Liver (tissue), 9 donors: ENCODE results near the gene ARHGEF26. TPM values are rescaled to one million over a fixed set of nuclear protein-coding genes. Genes with fewer than 3 reads are reported as not detected.

ENCODE experiments used
- DNase-seq: peaks from one replicate; pipeline ENCODE4 v3.0.0-alpha.2; 2017; ENCODE audit warnings: low spot score
- H3K27ac ChIP-seq, 2 donors: one replicate each; pipeline ENCODE4 v1.7.0; 2013; ENCODE audit warnings: inconsistent platforms in 2 of 2, low read length in 2 of 2, control low read depth in 1 of 2, low read depth in 1 of 2, mild to moderate bottlenecking in 1 of 2
- H3K27me3 ChIP-seq, 4 donors: one replicate each; pipeline versions ENCODE4 v1.6.1 to v1.7.0; 2013; ENCODE audit warnings: low read length in 3 of 4, inconsistent platforms in 1 of 4, mild to moderate bottlenecking in 1 of 4, moderate library complexity in 1 of 4; ENCODE audit not compliant: control insufficient read depth in 4 of 4, insufficient read depth in 4 of 4
- H3K36me3 ChIP-seq, 4 donors: one replicate each; pipeline versions ENCODE4 v1.6.1 to v1.7.0; 2013; ENCODE audit warnings: low read length in 3 of 4, mild to moderate bottlenecking in 3 of 4, low read depth in 1 of 4, moderate library complexity in 1 of 4; ENCODE audit not compliant: control insufficient read depth in 4 of 4, insufficient read depth in 3 of 4
- H3K4me1 ChIP-seq, 4 donors: one replicate each; pipeline versions ENCODE4 v1.6.1 to v1.7.0; 2013; ENCODE audit warnings: low read length in 3 of 4, mild to moderate bottlenecking in 3 of 4, moderate library complexity in 1 of 4; ENCODE audit not compliant: control insufficient read depth in 4 of 4, insufficient read depth in 4 of 4
- H3K4me3 ChIP-seq, 3 donors: one replicate each; pipeline versions ENCODE4 v1.6.1 to v1.7.0; 2013; ENCODE audit warnings: low read length in 3 of 3, control low read depth in 1 of 3, low read depth in 1 of 3, mild to moderate bottlenecking in 1 of 3
- H3K9ac ChIP-seq, 2 donors: one replicate each; pipeline ENCODE4 v1.7.0; 2013; ENCODE audit warnings: low read length in 2 of 2, mild to moderate bottlenecking in 2 of 2, moderate library complexity in 2 of 2, control low read depth in 1 of 2, low read depth in 1 of 2
- H3K9me3 ChIP-seq, 4 donors: one replicate each; pipeline versions ENCODE4 v1.6.1 to v1.7.0; 2013; ENCODE audit warnings: low read length in 3 of 4; ENCODE audit not compliant: control insufficient read depth in 4 of 4
- ATF3 ChIP-seq: IDR thresholded peaks from 2 replicates; pipeline ENCODE4 v1.6.1; 2016; ENCODE audit warnings: antibody characterized with exemption
- EGR1 ChIP-seq, 2 donors: IDR thresholded peaks; 2 replicates each; pipeline ENCODE4 v1.6.1; 2016 to 2018; ENCODE audit warnings: antibody characterized with exemption in 2 of 2, low read depth in 2 of 2
- FOXA1 ChIP-seq: IDR thresholded peaks from 2 replicates; pipeline ENCODE4 v1.6.1; 2016; ENCODE audit warnings: antibody characterized with exemption
- FOXA2 ChIP-seq: IDR thresholded peaks from 2 replicates; pipeline ENCODE4 v1.6.1; 2016; ENCODE audit warnings: antibody characterized with exemption
- GABPA ChIP-seq, 2 donors: IDR thresholded peaks in 1 of 2; conservative IDR thresholded peaks in 1 of 2; 2 replicates each; pipeline ENCODE4 v1.6.1; 2016; ENCODE audit warnings: antibody characterized with exemption in 2 of 2, mild to moderate bottlenecking in 1 of 2, moderate library complexity in 1 of 2
- HNF4A ChIP-seq, 2 donors: conservative IDR thresholded peaks; 2 replicates each; pipeline ENCODE4 v1.6.1; 2016; ENCODE audit warnings: antibody characterized with exemption in 2 of 2, mild to moderate bottlenecking in 2 of 2
- JUND ChIP-seq, 2 donors: IDR thresholded peaks; 2 replicates each; pipeline ENCODE4 v1.6.1; 2016; ENCODE audit warnings: antibody characterized with exemption in 2 of 2
- MAX ChIP-seq: IDR thresholded peaks from 2 replicates; pipeline ENCODE4 v1.6.1; 2016; ENCODE audit warnings: antibody characterized with exemption
- RAD21 ChIP-seq, 2 donors: IDR thresholded peaks; 2 replicates each; pipeline ENCODE4 v1.6.1; 2016; ENCODE audit warnings: antibody characterized with exemption in 2 of 2, mild to moderate bottlenecking in 2 of 2
- RXRA ChIP-seq, 2 donors: IDR thresholded peaks; 2 replicates each; pipeline ENCODE4 v1.6.1; 2017 to 2018; ENCODE audit warnings: antibody characterized with exemption in 2 of 2, mild to moderate bottlenecking in 1 of 2
- YY1 ChIP-seq: IDR thresholded peaks from 2 replicates; pipeline ENCODE4 v1.6.1; 2016; ENCODE audit warnings: antibody characterized with exemption, mild to moderate bottlenecking
- WGBS: extraction: QIAGEN DNeasy Blood & Tissue Kit; methylation state at CpG from one replicate; pipeline ENCODE4 v1.1.7; 2013; 5-methylcytosine and 5-hydroxymethylcytosine counted together
- polyA plus RNA-seq, 2 donors: library from polyadenylated mRNA; stranded (reverse) in 1 of 2; unstranded in 1 of 2; fragments of 200-250 nt in 1 of 2; fragments of >200 nt in 1 of 2; fragmentation: Nextera tagmentation in 1 of 2; extraction: Ambion mirVana in 1 of 2; gene quantifications; one replicate each; pipeline versions ENCODE4 v1.2.1 to v1.2.3, GENCODE V29; 2013 to 2015
- total RNA-seq, 2 donors: library from RNA; depleted of rRNA; stranded (reverse); fragments of >200 nt; gene quantifications; one replicate each; pipeline ENCODE4 v1.2.3, GENCODE V29; 2014
- TF ChIP-seq, protein P1 (sequence below): IDR thresholded peaks from 2 replicates; pipeline ENCODE4 v1.6.1; 2016; ENCODE audit warnings: antibody characterized with exemption
- donor health status: healthy.
- donor health status: healthy.
- donor health status: healthy.
- donor health status: healthy.
- donor health status: healthy.

Gene ARHGEF26
- total and polyA plus RNA-seq, 4 donors = 1.4 to 27.9 (median 18.7) TPM

GRCh38 chr3:154193000-154193615 is 71.9 kb downstream of the ARHGEF26 start (continued):
- TF ChIP-seq ATF3 (no peak), RAD21 (IDR thresholded peaks at IDR 0.05) (no peak), FOXA1 (no peak), FOXA2 (no peak), RXRA (IDR thresholded peaks at IDR 0.05) (no peak)
- TF ChIP-seq, protein P1, sequence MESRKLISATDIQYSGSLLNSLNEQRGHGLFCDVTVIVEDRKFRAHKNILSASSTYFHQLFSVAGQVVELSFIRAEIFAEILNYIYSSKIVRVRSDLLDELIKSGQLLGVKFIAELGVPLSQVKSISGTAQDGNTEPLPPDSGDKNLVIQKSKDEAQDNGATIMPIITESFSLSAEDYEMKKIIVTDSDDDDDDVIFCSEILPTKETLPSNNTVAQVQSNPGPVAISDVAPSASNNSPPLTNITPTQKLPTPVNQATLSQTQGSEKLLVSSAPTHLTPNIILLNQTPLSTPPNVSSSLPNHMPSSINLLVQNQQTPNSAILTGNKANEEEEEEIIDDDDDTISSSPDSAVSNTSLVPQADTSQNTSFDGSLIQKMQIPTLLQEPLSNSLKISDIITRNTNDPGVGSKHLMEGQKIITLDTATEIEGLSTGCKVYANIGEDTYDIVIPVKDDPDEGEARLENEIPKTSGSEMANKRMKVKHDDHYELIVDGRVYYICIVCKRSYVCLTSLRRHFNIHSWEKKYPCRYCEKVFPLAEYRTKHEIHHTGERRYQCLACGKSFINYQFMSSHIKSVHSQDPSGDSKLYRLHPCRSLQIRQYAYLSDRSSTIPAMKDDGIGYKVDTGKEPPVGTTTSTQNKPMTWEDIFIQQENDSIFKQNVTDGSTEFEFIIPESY = no peak

- Histone ChIP-seq H3K27ac (no peak overlapping the region), H3K27me3 (no peaks in the 10 kb centered on the region), H3K36me3 (peaks cover 0 to 52% (median 33%) of the 10 kb centered on the region in 4 donors), H3K4me3 (no peak overlapping the region), H3K9ac (no peak overlapping the region), H3K9me3 (no peaks in the 10 kb centered on the region), H3K4me1 (no peaks in the 10 kb centered on the region)
- TF ChIP-seq EGR1 (IDR thresholded peaks at IDR 0.05; ENCODE audit: low read depth in 2 of 2) = no peak
- no peak for TF ChIP-seq MAX
- TF ChIP-seq GABPA (IDR thresholded peaks at IDR 0.05 in 1 of 2, conservative IDR thresholded peaks at IDR 0.05 in 1 of 2) = no peak
- TF ChIP-seq RAD21 (IDR thresholded peaks at IDR 0.05) = no peak
- TF ChIP-seq JUND (IDR thresholded peaks at IDR 0.05) = no peak
- WGBS = 52% methylated on average over 3 of the region's 3 CpGs
- DNase-seq = no peak
Measured at GRCh38 chr3:154194877-154195276, 73.7 kb downstream of the ARHGEF26 start.

DNA sequence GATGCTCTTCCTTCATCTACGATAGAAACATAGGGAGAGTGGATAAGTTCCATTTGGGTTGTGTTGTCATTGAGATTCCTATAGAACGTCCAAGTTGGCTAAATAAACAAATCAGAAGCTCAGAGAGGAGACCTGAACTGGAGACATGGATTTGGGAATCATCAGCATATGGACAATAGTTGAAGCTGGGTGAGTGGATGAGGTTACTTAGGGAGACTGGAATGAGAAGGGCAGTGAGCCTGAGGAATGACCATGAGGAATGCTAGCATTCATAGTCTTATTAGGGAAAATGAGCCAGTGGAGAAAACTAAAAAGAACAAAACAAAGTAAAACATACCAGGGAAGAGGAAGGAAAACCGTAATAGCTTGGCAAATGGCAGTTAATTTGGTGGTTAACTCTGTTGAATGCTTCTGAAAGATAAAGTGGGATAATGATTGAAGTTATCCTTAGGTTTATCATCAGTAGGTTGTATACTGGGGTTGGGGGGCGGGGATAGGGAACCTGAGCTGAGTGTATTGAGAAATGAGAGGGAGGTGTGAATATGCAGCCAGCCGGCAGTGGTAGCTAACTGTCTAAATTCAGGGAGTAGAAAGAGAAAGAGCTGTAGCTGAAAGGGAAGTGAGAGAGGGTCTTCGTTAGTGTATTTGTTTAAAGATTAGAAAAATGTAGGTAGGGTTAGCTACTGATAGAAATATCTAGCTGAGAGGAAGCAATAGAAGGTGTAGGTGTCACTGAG is 74.6 kb downstream of the ARHGEF26 start:
- 80% methylated on average over 6 of the region's 6 CpGs for WGBS
- H3K36me3 ChIP-seq = peaks cover 0 to 52% (median 32%) of the 10 kb centered on the region in 4 donors
- no peaks in the 10 kb centered on the region for H3K9me3 ChIP-seq
- DNase-seq = no peak
- H3K27me3 ChIP-seq = no peaks in the 10 kb centered on the region
- H3K27ac ChIP-seq = no peak overlapping the region
- H3K4me3 ChIP-seq = no peak overlapping the region
- TF ChIP-seq, protein P1 = no peak
- TF ChIP-seq FOXA1 = no peak
- no peak for TF ChIP-seq YY1
- TF ChIP-seq HNF4A (conservative IDR thresholded peaks at IDR 0.05) = no peak
- no peak for TF ChIP-seq ATF3
- no peaks in the 10 kb centered on the region for H3K4me1 ChIP-seq
- H3K9ac ChIP-seq = no peak overlapping the region
